GM18508 (cell line): ENCODE results near the gene ATL1.
"Not testable (repeated sequence)": the region's sequence is repeated elsewhere in the genome, so short reads cannot be mapped to it uniquely, and the experiment has no call there.

ENCODE experiments used
- ATAC-seq: cut with Tn5 transposase; IDR thresholded peaks from one replicate; pipeline ENCODE4 v1.9.1; 2021; ENCODE audit warnings: moderate number of reproducible peaks; ENCODE audit not compliant: insufficient read depth, unreplicated experiment

Gene ATL1

DNA sequence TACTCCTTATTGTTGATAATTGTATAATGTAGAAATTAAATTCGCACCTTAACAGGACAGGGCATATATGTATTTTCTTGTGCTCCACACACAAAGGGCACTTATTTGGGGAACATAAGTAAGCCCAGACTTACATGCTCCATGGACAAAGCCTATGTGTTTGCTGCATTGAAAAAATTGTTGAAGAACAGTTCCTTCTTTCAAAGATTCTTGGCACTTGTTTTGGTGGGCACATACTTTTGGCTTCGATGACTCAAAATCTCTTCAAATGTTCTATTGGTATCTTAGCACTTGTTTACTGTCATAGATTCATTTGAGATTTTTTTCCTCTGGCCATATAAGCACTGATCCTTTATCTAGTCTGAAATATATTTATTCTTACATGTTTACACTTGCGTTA is 26.1 kb upstream of the ATL1 start:
- no peak for ATAC-seq

GRCh38 chr14:50534416-50534815 is 25.5 kb upstream of the ATL1 start:
- ATAC-seq: no peak

DNA sequence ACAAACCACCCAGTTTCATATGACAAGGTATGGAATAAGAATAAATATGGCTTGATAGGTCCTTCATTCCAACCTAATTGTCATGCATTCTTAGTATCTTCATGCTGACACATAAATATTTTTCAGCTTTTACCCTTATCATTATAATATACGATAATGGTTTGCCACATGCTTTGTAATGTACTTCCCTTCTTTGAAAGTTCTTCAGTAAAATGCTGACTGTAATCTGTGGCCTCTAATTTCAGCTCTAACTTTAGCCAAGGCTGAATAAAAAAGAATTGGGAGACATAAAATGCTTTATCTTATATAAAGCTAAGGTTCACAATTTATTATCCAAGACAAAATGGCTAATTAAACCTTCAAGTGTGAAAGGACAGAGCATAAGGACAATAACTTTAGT is 24.9 kb upstream of the ATL1 start:
- no peak for ATAC-seq

DNA sequence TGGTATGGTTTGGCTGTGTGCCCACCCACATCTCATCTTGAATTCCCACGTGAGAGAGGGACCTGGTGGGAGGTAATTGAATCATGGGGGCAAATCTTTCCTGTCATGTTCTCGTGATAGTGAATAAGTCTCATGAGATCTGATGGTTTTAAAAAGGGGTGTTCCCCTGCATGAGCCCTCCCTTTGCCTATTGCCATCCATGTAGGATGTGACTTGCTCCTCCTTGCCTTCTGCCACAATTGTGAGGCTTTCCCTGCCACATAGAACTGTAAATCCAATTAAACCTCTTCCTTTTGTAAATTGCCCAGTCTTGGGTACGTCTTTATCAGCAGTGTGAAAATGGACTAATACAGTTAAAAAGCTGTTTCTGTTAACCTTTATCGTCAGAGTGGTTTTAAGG is 21.9 kb upstream of the ATL1 start:
- not testable (repeated sequence) for ATAC-seq

- ATAC-seq: no peak
These were observed 20.9 kb upstream of the ATL1 start for GRCh38 chr14:50539051-50539450.

GRCh38 chr14:50541159-50541567 is 18.8 kb upstream of the ATL1 start:
- ATAC-seq: no peak

DNA sequence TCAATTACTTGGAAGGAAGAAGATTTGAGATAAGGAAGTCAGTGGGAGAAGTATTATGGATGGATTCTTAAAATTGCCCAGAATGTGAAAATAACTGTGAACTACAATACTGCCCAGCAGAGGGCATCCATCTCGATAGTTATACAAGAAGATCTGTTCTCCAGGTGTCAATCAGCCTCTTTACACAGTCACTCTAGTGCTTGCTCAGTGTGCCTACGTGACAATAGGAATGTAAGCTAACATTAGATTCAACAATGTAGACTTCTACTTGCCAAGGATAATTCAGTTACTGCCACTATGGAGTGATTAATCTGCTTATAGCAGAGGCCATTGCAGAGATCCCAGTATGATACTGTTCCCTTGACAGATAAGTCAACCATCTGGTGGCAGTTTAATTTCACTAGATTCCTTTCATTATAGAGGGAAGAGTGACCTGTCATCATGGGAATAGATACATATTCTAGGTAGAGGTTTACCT is 17.0 kb upstream of the ATL1 start:
- ATAC-seq: no peak

- ATAC-seq: no peak
These were observed 15.0 kb upstream of the ATL1 start for GRCh38 chr14:50544911-50545310.

GRCh38 chr14:50545618-50546017 is 14.3 kb upstream of the ATL1 start:
- ATAC-seq: no peak

GRCh38 chr14:50550294-50550693 is 9.7 kb upstream of the ATL1 start:
- ATAC-seq: no peak

DNA sequence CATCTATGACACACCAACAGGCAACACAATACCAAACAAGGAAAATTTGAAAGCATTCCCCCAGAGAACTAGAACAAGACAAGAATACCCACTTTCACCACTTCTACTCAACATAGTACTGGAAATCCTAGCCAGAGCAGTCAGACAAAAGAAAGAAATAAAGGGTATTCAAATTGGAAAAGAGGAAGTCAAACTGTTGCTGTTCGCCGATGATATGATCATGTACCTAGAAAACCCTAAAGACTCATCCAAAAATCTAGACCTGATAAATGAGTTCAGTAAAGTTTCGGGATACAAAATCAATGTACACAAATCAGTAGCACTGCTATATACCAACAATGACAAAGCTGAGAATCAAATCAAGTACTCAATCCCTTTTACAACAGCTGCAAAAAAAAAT is 8.1 kb upstream of the ATL1 start:
- no peak for ATAC-seq

DNA sequence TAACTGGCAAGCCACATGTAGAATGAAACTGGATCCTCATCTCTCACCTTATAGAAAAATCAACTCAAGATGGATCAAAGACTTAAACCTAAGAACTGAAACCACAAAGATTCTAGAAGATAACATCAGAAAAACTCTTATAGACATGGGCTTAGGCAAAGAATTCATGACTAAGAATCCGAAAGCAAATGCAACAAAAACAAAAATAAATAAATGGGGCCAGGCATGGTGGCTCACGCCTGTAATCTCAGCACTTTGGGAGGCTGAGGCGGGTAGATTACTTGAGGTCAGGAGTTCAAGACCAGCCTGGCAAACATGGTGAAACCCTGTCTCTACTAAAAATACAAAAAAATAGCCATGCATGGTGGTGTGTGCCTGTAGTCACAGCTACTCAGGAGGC is 7.1 kb upstream of the ATL1 start:
- not testable (repeated sequence) for ATAC-seq

DNA sequence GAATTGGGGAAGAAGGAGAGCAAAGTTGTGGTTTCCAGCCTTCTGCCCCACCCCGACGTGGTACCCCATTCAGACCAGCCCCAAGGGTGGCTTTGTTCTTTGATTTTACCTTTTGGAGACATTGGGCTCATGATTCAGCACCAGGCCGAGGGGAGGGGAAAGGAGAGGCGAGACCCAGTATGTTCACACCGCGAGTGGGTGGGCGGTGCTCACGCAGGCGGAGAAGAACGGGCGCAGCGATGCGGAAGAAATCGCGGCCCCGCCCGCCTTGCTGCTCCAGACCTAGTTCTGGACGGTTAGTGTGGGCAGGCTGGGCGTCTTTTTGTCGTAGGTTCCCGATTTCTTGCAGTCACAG is 963 bp downstream of the ATL1 start:
- ATAC-seq: no peak

DNA sequence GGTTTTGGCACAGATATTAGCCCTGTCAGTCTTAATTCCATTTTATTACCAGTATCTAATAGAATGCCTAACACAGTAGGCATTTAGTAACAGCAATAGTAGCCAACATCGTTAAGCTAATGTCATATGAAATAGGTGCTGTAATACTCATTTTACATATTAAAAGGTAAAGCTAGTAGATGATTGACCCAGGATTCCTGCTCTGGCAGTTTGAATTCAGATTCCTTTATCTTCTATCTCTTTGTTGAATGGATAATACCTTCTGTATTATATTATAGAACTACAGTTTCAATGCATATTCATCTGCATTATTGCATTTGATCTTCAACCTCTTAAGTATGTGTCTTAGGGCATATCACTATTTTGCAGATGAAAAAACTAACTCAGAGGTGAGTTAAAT is 2.9 kb downstream of the ATL1 start:
- ATAC-seq: no peak

GRCh38 chr14:50569714-50570274 is 9.8 kb downstream of the ATL1 start:
- no peak for ATAC-seq

- no peak for ATAC-seq
These were observed 13.9 kb downstream of the ATL1 start for GRCh38 chr14:50573862-50574261.

DNA sequence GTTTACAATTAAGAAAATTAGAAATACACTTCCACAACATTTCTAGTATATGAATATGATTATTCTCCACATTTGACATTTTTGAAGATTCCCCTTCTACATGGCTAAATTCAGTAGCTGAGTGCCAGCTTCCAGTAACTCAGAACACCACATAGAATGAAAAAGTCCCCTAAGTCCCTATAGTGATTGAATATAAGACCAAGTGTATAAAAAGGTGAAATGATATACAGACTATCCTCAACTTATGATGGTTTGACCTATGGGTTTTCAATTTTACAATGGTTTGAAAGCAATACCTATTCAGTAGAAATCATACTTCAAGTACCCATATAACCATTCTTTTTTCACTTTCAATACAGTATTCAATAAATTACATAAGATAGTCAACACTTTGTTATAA is 15.8 kb downstream of the ATL1 start:
- ATAC-seq: no peak

- no peak for ATAC-seq
These were observed 18.0 kb downstream of the ATL1 start for GRCh38 chr14:50577982-50578381.

- ATAC-seq: no peak
These were observed 18.5 kb downstream of the ATL1 start for GRCh38 chr14:50578433-50578832.

DNA sequence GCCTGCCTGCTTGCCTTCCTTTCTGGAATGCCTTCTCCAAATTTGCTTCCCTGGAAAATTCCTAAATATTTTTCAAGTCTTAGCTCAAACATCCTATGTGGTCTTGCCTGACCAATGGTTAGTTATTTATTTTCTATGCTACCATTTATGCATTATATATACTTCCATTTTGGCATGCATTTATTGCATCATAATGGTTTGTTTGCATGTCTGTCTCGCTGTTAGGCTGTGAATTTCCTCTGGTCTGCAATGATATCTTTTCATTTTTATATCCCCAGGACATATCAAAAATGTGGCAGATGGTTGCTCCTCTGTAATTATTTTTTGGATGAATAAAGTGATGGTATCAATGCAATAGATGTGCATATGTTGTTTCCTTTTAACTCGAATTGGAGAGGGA is 30.5 kb downstream of the ATL1 start:
- ATAC-seq: no peak

GRCh38 chr14:50594577-50595316 is 34.8 kb downstream of the ATL1 start:
- no peak for ATAC-seq

- ATAC-seq: no peak
These were observed 38.8 kb downstream of the ATL1 start for GRCh38 chr14:50598765-50599164.
